Activated CD8-positive, alpha-beta memory T cell treated with anti-CD3 and anti-CD28 coated beads for 1 hour (primary cell): ENCODE data around the gene MTHFD1L.

Source experiments
- DNase-seq, 2 donors: peaks; one replicate each; pipeline ENCODE4 v3.0.0-alpha.2; 2020; ENCODE audit warnings: low read depth in 1 of 2; ENCODE audit errors: extremely low read depth in 1 of 2

The MTHFD1L gene

GRCh38 chr6:150981669-150982068 is 116.2 kb downstream of the MTHFD1L start:
- DNase-seq = no peak

GRCh38 chr6:150987371-150987828 is 121.9 kb downstream of the MTHFD1L start:
- DNase-seq = no peak

GRCh38 chr6:150987855-150988464 is 122.5 kb downstream of the MTHFD1L start:
- DNase-seq = no peak

DNA sequence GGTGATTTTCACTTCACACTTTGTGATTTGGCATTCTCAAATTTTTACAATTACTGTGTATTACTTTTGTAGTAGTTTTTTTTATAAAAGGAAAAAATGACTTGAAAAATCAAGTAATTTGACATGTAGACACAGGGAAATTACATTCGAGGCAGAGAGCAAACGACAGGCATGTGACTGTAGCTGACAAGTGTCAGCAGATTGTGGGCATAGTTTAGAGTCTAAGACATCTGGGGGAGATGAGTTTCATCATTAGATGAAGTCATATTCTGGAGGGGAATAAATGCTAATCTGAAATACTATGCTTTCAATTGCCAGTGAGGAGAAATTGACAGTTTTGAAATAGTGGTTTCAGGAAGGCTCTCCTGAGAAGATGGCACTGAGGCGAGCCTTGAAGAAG is 126.0 kb downstream of the MTHFD1L start:
- DNase-seq = no peak

DNA sequence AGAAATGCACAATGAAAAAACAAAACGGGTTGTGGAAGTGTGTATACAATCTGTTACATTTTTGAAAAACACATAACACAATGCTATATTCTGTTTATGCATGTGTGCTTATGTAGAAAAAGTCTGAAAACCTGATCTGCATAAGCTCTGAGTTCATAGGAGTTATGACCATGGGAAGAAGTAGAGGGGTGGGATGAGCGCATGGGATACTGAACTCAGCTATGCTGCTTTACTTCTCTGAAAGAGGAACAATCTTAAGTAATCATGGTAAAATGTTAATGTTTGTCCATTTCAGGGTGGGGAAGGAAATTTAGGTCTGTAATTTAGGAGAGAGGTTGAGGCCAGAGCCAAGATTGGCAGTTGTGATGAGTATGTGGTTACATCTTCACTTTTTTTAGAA is 126.8 kb downstream of the MTHFD1L start:
- DNase-seq = no peak

GRCh38 chr6:150992703-150993102 is 127.2 kb downstream of the MTHFD1L start:
- DNase-seq = no peak

DNA sequence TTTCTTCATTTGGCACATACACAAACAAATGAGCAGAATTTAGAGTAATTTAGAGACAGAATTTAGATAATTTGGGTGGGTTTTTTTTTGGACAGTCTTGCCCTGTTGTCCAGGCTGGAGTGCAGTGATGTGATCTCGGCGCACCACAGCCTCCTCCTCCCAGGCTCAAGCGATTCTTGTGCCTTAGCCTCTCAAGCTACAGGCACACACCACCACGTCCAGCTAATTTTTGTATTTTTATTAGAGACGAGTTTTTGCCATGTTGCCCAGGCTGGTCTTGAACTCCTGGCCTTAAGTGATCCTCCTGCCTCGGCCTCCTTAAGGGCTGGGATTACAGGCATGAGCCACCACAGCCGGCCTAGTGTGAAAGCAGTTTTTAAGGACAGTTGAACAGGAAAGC is 127.8 kb downstream of the MTHFD1L start:
- no peak for DNase-seq

GRCh38 chr6:150994026-150994425 is 128.5 kb downstream of the MTHFD1L start:
- DNase-seq = no peak

DNA sequence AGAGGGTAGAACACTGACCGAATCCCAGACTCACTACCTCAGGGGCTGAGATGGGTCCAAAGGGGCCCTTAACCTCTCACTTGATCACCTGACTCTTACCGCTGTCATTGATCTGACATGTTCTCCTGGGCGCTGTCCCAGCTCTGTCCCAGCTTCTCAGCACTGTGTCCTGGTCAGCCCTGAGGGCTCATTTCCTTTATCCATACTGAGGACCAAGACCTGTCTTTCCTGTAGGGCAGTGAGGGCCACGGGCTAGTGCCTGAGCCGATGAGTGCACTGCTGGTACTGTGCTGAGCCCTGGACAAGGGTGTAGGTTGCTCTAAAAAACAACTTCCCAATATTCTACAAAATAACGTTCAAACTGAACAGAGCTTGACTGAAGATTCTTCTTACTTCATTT is 131.5 kb downstream of the MTHFD1L start:
- DNase-seq = no peak

- DNase-seq = no peak
Observed at GRCh38 chr6:150999107-150999506, 133.6 kb downstream of the MTHFD1L start.

DNA sequence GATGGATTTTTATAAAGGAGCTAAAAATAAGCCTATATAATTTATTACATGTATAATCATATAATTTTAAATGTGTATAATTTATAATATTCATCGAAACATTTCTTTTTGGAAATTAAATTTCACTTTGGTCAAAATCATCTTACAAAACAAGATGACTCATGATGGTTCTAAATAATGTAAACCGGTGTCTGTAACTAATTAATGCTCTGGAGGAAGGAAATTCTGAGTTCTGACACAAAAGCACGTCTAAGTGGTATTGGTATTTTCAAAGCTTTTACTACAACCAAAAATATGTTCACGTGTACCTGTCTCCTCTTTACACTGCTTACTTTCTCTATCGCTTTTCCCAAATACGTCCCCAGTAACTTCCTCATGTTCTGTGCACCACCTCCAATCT is 134.1 kb downstream of the MTHFD1L start:
- DNase-seq = no peak

DNA sequence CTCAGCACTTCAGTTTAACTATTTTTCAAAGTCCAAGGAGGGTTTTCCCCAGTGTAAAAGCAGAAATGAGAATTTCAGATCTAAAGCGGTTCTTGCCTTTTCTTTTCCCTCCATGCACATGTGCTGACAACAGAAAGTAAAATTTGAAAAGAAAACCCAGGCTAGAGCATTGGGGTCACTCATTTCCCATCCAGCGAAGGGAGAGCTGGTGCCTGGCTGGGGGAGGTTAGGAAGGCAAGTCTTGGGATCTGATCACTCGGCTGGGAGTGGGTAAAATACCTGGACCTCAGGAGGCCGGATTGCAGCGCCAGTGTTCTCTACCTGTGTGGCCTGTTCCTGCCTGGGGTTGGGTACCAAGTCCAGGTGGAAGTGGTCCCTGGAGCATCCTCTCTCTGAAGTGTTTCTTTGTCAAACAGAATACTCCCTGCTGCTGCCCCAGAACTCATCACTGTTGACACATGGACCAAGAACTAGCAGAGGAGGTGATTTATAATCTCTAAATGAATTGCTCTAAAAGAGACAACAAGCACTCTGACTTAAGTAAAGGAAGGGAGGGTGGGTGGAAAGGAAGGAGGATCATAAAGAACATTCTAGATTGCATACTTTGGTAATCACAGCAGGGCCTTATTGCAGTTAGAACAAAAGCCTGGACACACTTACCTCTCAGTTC is 136.0 kb downstream of the MTHFD1L start:
- DNase-seq = no peak

DNA sequence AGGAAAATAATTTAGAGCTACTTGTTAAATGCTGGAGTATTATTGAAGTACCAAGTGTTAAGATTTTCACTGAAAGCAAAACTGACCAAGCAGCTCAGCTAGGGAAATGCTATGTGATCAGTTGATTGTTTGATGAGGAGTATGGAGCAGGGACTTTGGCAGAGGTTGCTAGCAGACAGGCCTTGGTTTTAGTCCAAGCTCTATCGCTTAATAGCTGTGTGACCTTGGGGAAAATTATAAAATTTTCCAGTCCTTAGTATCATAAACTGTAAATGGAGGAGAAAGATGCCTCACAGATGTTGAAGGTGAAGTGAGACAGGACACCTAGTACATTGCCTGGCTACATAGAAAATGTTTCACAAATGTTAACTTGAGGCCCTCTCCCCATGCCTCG is 136.6 kb downstream of the MTHFD1L start:
- DNase-seq = no peak

DNA sequence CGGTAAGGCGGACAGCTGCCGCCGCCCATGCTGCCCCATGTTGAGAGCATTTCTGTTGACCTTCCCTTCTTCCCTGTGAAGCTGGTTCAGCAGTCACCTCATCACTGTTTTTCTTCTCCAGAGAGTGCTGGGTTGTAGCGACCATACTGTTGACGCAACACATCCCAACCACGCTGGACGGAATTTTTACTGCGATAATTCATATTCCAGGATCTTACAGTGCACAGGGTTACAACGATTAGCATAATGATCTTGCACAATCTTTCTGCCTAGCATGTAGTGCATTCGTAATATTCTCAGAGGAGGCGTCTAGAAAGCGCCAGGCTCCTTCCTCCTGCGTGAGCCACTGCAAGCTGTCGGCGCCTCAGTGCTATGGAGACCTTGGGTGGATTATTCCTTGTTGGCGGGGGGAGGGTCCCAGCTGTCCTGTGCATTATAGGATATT is 137.0 kb downstream of the MTHFD1L start:
- no peak for DNase-seq

- no peak for DNase-seq
Observed at GRCh38 chr6:151004383-151005024, 139.0 kb downstream of the MTHFD1L start.

- no peak for DNase-seq
Observed at GRCh38 chr6:151005164-151005563, 139.7 kb downstream of the MTHFD1L start.

- DNase-seq = no peak
Observed at GRCh38 chr6:151005896-151006632, 140.6 kb downstream of the MTHFD1L start.

DNA sequence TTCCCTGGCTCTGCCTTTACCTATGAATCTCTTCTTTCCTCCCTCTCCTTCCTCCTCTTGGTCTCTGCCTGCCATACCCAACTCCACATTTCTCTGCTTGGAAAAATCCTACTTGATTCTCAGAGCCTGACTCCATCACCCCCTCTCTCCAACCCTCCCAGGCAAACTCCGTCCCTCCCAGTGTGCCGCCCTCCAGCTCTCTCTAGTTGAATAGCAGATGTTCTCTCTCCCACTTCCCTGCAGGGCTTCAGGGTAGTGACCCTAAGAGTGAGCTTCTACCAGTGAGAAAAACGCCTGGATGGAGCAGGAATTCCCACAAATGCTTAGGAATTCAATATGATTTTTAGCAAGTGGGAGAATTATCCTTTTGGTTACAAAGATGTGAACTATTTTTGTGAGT is 141.6 kb downstream of the MTHFD1L start:
- DNase-seq = no peak

DNA sequence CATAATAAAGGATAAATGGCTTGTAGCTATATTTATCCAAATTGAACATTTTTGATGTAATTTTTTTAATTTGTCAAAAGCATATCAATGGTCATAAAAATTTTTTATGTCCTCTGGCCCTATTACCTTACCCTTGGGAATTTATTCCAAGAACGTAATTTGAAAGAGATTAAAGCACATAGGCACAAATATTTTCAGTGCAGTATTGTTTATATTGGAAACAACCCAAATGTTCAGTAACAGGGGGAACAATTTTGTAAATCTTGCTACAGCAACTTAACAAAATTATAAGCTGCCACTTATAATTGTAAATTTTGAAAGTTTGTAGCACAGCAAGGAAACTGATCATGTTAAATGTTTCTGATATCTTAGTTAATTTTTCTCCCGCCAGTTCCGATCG is 142.4 kb downstream of the MTHFD1L start:
- DNase-seq = no peak

DNA sequence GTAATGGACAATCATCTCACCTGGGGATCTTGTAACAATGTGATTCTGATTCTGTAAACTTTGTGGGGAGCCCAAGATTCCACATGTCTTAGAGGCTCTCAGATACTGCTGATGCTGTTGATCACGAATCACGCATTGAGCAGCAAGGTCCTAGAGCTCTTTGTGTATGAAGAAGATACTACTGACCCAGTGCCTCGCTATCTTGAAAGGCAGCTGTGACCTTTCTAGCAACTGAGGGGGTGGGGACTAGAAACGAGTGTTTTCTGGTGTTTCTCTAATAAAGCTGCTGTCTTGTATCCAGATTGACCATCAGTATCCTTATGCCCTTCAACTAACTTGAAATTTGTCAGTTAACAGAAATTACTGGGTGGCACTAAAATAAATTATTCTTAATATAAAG is 142.9 kb downstream of the MTHFD1L start:
- DNase-seq = no peak

DNA sequence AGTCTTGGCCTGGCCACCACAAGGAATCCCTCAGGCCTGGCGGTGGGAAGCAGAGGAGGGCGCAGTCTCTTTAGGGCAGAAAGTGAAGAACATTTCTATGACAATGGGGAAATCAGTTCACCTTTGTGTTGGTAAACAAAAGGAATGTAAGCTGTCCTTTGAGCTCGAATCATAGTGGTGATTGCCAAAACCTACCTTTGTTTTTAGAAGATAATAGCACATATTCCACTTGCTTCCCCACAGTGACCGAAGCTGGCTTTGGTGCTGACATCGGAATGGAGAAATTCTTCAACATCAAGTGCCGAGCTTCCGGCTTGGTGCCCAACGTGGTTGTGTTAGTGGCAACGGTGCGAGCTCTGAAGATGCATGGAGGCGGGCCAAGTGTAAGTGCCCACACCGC is 144.1 kb downstream of the MTHFD1L start:
- no peak for DNase-seq

DNA sequence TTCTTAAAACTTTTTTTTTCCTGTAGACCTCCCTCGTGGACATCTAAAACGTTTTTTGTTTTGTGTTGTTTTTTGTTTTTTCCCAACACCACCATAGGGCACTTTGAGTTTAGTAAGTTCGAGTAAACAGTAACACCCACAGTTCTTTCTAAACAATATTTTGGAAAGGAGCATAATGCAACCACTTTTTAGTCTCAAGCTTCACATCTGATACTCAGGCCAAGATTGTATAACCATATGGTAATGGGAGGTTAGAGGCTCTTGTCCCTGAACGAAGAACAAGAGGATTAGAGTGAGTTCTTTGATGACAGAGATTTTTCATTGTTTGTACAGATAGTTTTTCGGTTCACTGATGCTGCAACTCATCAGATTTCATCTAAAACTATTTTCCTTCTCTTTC is 144.6 kb downstream of the MTHFD1L start:
- no peak for DNase-seq
